MM.1S (cell line): ENCODE data around the gene PIKFYVE.

Experiments used
- CTCF ChIP-seq: fragments of 300-600 bp; sonication (generic); IDR thresholded peaks from 2 replicates; pipeline ENCODE4 v1.5.1; 2016; ENCODE audit warnings: antibody characterized with exemption, low read length, mixed read lengths
- EZH2 ChIP-seq: fragments of 300-600 bp; sonication (generic); optimal IDR thresholded peaks from 2 replicates; pipeline ENCODE3; 2017; ENCODE audit warnings: low read depth, mild to moderate bottlenecking, antibody characterized with exemption, low read length, mixed read lengths
- EZH2phosphoT487 ChIP-seq: fragments of 300-600 bp; sonication (generic); IDR thresholded peaks from 2 replicates; pipeline ENCODE4 v1.6.1; 2018; ENCODE audit warnings: antibody characterized with exemption, low read length

- TF ChIP-seq EZH2 (no peak), CTCF (no peak), EZH2phosphoT487 (no peak)
Measured at GRCh38 chr2:208269091-208269490, 3.0 kb downstream of the PIKFYVE start.
